Vagina (tissue), 2 donors: ENCODE results near the gene NAA15.

Experiments used
- CTCF ChIP-seq, 3 experiments: fragments of 450-650 bp in 2 of 3; fragments of 200-600 bp in 1 of 3; sonication (generic) in 1 of 3; IDR thresholded peaks; one replicate each; pipeline ENCODE4 v1.5.1; 2017 to 2019; ENCODE audit warnings: antibody characterized with exemption in 3 of 3, mild to moderate bottlenecking in 2 of 3, moderate library complexity in 2 of 3
- POLR2AphosphoS5 ChIP-seq, 2 donors: sonication (generic); formaldehyde crosslinking; IDR thresholded peaks; one replicate each; pipeline ENCODE4 v1.9.0; 2017; ENCODE audit warnings: antibody characterized with exemption in 2 of 2, mild to moderate bottlenecking in 2 of 2, low read depth in 1 of 2; ENCODE audit not compliant: insufficient read depth in 1 of 2

GRCh38 chr4:139389991-139390390 is 88.7 kb downstream of the NAA15 start:
- TF ChIP-seq CTCF (IDR thresholded peaks at IDR 0.05) (no peak), POLR2AphosphoS5 (IDR thresholded peaks at IDR 0.05; ENCODE audit: insufficient read depth in 1 of 2, low read depth in 1 of 2) (no peak)
